GM18517 (cell line): ENCODE measurements around the gene KHK.

Experiments
- ATAC-seq: cut with Tn5 transposase; IDR thresholded peaks from one replicate; pipeline ENCODE4 v1.9.1; 2021; ENCODE audit warnings: mild to moderate bottlenecking, moderate library complexity; ENCODE audit not compliant: unreplicated experiment

KHK gene

GRCh38 chr2:27149570-27150405 lies 63.2 kb downstream of the KHK start:
- ATAC-seq = no peak
